ENCODE measurements around the gene IRF8.

Gene IRF8

GRCh38 chr16:85909932-85910853 lies 11.2 kb downstream of the IRF8 start:
- no peak for TF ChIP-seq CTCF (IDR thresholded peaks at IDR 0.05; ENCODE audit: borderline replicate concordance, extremely low read depth, low read length, poor library complexity, severe bottlenecking)
- no peak for TF ChIP-seq EZH2 (IDR thresholded peaks at IDR 0.05; ENCODE audit: borderline replicate concordance, low read depth, low read length, severe bottlenecking)
- Histone ChIP-seq H3K9me3 (ENCODE audit: insufficient read depth, low read length, severe bottlenecking) (no peaks in the 10 kb centered on the region), H2AFZ (ENCODE audit: low read depth, low read length) (no peak overlapping the region), H3K36me3 (ENCODE audit: insufficient read depth, low read length) (no peaks in the 10 kb centered on the region), H3K4me3 (ENCODE audit: low read depth in 1 of 2, low read length in 2 of 2) (no peak overlapping the region), H3K9ac (ENCODE audit: low read depth, low read length) (no peak overlapping the region), H3K4me1 (ENCODE audit: insufficient read depth, low read length) (no peaks in the 10 kb centered on the region), H4K20me1 (ENCODE audit: insufficient read depth, low read length) (no peaks in the 10 kb centered on the region), H3K27ac (ENCODE audit: low read length) (no peak overlapping the region), H3K4me2 (ENCODE audit: insufficient read depth, low read length) (no peak overlapping the region), H3K79me2 (ENCODE audit: insufficient read depth, low read length) (no peaks in the 10 kb centered on the region), H3K27me3 (ENCODE audit: insufficient read depth, low read length, poor library complexity) (peaks cover 11% of the 10 kb centered on the region)
- no peak for DNase-seq
- ATAC-seq (ENCODE audit: insufficient read depth, low read depth): no peak

- no peaks in the 10 kb centered on the region for H4K20me1 ChIP-seq (ENCODE audit: insufficient read depth, low read length)
- ATAC-seq (ENCODE audit: insufficient read depth, low read depth) (no peak), DNase-seq (no peak)
- H3K4me3 ChIP-seq (ENCODE audit: low read depth in 1 of 2, low read length in 2 of 2): no peak overlapping the region
- no peak overlapping the region for H3K27ac ChIP-seq (ENCODE audit: low read length)
- no peak overlapping the region for H2AFZ ChIP-seq (ENCODE audit: low read depth, low read length)
- peaks cover 11% of the 10 kb centered on the region for H3K27me3 ChIP-seq (ENCODE audit: insufficient read depth, low read length, poor library complexity)
- H3K36me3 ChIP-seq (ENCODE audit: insufficient read depth, low read length): no peaks in the 10 kb centered on the region
- H3K4me2 ChIP-seq (ENCODE audit: insufficient read depth, low read length): no peak overlapping the region
- no peaks in the 10 kb centered on the region for H3K9me3 ChIP-seq (ENCODE audit: insufficient read depth, low read length, severe bottlenecking)
- TF ChIP-seq EZH2 (IDR thresholded peaks at IDR 0.05; ENCODE audit: borderline replicate concordance, low read depth, low read length, severe bottlenecking): no peak
- no peak for TF ChIP-seq CTCF (IDR thresholded peaks at IDR 0.05; ENCODE audit: borderline replicate concordance, extremely low read depth, low read length, poor library complexity, severe bottlenecking)
- no peak overlapping the region for H3K9ac ChIP-seq (ENCODE audit: low read depth, low read length)
- H3K79me2 ChIP-seq (ENCODE audit: insufficient read depth, low read length): no peaks in the 10 kb centered on the region
- no peaks in the 10 kb centered on the region for H3K4me1 ChIP-seq (ENCODE audit: insufficient read depth, low read length)
Observed at GRCh38 chr16:85910854-85911247, 11.9 kb downstream of the IRF8 start.

GRCh38 chr16:85911251-85911930 lies 12.4 kb downstream of the IRF8 start:
- peaks cover 11% of the 10 kb centered on the region for H3K27me3 ChIP-seq (ENCODE audit: insufficient read depth, low read length, poor library complexity)
- H3K27ac ChIP-seq (ENCODE audit: low read length): no peak overlapping the region
- no peak overlapping the region for H2AFZ ChIP-seq (ENCODE audit: low read depth, low read length)
- H3K4me3 ChIP-seq (ENCODE audit: low read depth in 1 of 2, low read length in 2 of 2): no peak overlapping the region
- no peaks in the 10 kb centered on the region for H3K9me3 ChIP-seq (ENCODE audit: insufficient read depth, low read length, severe bottlenecking)
- no peak overlapping the region for H3K9ac ChIP-seq (ENCODE audit: low read depth, low read length)
- DNase-seq (no peak), ATAC-seq (ENCODE audit: insufficient read depth, low read depth) (no peak)
- TF ChIP-seq CTCF (IDR thresholded peaks at IDR 0.05; ENCODE audit: borderline replicate concordance, extremely low read depth, low read length, poor library complexity, severe bottlenecking) (no peak), EZH2 (IDR thresholded peaks at IDR 0.05; ENCODE audit: borderline replicate concordance, low read depth, low read length, severe bottlenecking) (no peak)
- no peaks in the 10 kb centered on the region for H4K20me1 ChIP-seq (ENCODE audit: insufficient read depth, low read length)
- H3K4me1 ChIP-seq (ENCODE audit: insufficient read depth, low read length): no peaks in the 10 kb centered on the region
- no peak overlapping the region for H3K4me2 ChIP-seq (ENCODE audit: insufficient read depth, low read length)
- H3K36me3 ChIP-seq (ENCODE audit: insufficient read depth, low read length): no peaks in the 10 kb centered on the region
- H3K79me2 ChIP-seq (ENCODE audit: insufficient read depth, low read length): no peaks in the 10 kb centered on the region
